Measurements from ENCODE around the gene CST9. TPM values are rescaled to one million over a fixed set of nuclear protein-coding genes. Genes with fewer than 3 reads are reported as not detected.

The CST9 gene
- total and polyA plus RNA-seq, 7 donors = not detected

DNA sequence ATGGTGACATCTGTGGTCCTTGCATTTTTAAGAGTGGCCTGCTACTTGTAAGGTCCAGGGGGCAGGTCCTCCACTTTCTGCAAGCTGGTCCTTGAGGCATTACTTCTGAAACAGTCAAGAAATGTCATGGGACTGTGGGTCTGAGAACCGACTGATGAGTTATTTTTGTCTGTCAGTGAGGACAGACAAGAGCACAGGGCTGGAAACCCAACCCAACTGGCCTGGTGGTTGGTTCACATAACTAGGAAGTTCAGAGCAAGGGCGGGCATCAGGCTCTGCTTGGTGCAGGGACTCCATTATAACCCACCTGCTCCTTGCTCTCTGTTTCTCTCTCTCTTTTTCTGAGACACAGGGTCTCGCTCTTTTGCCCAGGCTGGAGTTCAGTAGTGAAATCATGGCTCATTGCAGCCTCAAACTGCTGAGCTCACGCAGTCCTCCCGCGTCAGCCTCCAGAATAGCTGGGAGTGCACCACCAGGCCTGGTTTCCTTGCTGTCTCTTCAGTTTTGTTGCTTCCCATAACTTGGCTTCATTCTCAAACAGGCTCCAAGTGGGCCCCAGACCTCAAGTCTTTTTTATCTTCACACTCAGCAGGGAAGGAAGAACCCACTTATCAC, 22.8 kb upstream of the CST9 start:
- TF ChIP-seq, protein P1, sequence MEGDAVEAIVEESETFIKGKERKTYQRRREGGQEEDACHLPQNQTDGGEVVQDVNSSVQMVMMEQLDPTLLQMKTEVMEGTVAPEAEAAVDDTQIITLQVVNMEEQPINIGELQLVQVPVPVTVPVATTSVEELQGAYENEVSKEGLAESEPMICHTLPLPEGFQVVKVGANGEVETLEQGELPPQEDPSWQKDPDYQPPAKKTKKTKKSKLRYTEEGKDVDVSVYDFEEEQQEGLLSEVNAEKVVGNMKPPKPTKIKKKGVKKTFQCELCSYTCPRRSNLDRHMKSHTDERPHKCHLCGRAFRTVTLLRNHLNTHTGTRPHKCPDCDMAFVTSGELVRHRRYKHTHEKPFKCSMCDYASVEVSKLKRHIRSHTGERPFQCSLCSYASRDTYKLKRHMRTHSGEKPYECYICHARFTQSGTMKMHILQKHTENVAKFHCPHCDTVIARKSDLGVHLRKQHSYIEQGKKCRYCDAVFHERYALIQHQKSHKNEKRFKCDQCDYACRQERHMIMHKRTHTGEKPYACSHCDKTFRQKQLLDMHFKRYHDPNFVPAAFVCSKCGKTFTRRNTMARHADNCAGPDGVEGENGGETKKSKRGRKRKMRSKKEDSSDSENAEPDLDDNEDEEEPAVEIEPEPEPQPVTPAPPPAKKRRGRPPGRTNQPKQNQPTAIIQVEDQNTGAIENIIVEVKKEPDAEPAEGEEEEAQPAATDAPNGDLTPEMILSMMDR (IDR thresholded peaks at IDR 0.05) = no peak
- DNase-seq (no peak), ATAC-seq (peak; percentile 51 to 72 (median 70))
- H3K9me3 ChIP-seq = no peaks in the 10 kb centered on the region
- H3K4me1 ChIP-seq = peaks cover 26% of the 10 kb centered on the region
- peak overlapping the region; percentile 56 for H3K27ac ChIP-seq
- H3K27me3 ChIP-seq (ENCODE audit: insufficient read depth in 3 of 3, low read length in 2 of 3) = no peaks in the 10 kb centered on the region
- peaks cover 0 to 19% of the 10 kb centered on the region in 2 donors for H3K36me3 ChIP-seq (ENCODE audit: insufficient read depth in 1 of 2, low read depth in 1 of 2)
- H3K4me3 ChIP-seq = no peak overlapping the region
- 70 to 88% (median 74%) methylated on average over 6 of the region's 6 CpGs for whole genome bisulfite sequencing, 3 donors
- intact Hi-C loops (cut with DNase I) = no loop called here

DNA sequence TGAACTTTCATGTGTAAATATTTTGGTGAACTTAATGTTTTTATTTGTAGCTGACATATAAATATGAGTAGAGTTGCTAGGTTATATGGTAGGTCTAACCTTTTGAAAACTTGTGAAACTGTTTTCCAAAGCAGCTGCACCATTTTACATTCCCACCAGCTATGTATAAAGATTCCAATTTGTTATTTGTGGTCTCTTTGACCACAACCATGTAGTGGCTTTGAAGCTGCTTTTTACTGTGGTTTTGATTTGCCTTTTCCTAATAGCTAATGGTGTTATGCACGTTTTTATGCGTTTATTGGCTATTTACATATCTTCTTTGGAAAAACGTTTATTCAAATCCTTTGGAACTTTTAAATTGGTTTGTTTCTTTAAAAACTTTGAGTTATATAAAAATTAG, 21.8 kb upstream of the CST9 start:
- Histone ChIP-seq H3K36me3 (ENCODE audit: insufficient read depth in 1 of 2, low read depth in 1 of 2) (peaks cover 0 to 9% of the 10 kb centered on the region in 2 donors), H3K4me1 (peaks cover 16% of the 10 kb centered on the region), H3K4me3 (no peak overlapping the region), H3K27ac (no peak overlapping the region), H3K27me3 (ENCODE audit: insufficient read depth in 3 of 3, low read length in 2 of 3) (no peaks in the 10 kb centered on the region), H3K9me3 (no peaks in the 10 kb centered on the region)
- intact Hi-C loops (cut with DNase I) = no loop called here
- ATAC-seq (no peak), DNase-seq (no peak)
- WGBS, 3 donors = 77 to 90% (median 89%) methylated on average over 3 of the region's 3 CpGs
- TF ChIP-seq, protein P1 (IDR thresholded peaks at IDR 0.05) = no peak

DNA sequence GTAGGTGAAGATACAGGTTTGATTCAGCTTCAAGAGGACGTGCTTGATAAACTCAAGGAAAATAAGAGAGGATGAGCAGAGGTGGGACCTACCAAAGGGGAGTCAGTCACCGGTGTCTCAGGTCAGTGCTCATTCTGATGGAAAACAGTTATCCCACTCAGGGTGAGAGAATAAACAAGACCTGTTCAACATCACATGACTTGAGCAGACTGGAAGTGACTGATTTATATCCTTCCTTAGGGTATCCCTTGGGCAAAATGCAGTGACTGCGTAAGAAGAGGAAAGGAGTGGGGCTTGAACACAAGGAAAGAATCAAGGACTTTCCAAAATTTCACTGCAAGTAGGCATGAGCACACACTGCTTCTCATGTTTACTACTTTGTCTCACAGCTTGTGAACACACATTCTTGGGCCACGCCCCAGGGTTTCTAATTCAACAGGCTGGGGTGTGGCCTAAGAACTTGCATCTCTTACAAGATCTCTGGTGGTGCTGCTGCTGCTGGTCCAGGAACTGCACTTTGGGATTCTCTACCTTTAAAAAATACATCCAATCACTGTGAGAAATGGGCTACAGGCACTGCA, 20.4 kb upstream of the CST9 start:
- intact Hi-C loops (cut with DNase I) = no loop called here
- H3K4me3 ChIP-seq = no peak overlapping the region
- H3K9me3 ChIP-seq = no peaks in the 10 kb centered on the region
- no peak overlapping the region for H3K27ac ChIP-seq
- H3K4me1 ChIP-seq = peaks cover 14% of the 10 kb centered on the region
- TF ChIP-seq, protein P1 (IDR thresholded peaks at IDR 0.05) = no peak
- no peak for DNase-seq
- no peaks in the 10 kb centered on the region for H3K27me3 ChIP-seq (ENCODE audit: insufficient read depth in 3 of 3, low read length in 2 of 3)
- peak in 1 of 4 donors; percentile 21 for ATAC-seq
- no peaks in the 10 kb centered on the region for H3K36me3 ChIP-seq (ENCODE audit: insufficient read depth in 1 of 2, low read depth in 1 of 2)
- 76 to 79% (median 77%) methylated on average over 4 of the region's 4 CpGs for WGBS, 3 donors

DNA sequence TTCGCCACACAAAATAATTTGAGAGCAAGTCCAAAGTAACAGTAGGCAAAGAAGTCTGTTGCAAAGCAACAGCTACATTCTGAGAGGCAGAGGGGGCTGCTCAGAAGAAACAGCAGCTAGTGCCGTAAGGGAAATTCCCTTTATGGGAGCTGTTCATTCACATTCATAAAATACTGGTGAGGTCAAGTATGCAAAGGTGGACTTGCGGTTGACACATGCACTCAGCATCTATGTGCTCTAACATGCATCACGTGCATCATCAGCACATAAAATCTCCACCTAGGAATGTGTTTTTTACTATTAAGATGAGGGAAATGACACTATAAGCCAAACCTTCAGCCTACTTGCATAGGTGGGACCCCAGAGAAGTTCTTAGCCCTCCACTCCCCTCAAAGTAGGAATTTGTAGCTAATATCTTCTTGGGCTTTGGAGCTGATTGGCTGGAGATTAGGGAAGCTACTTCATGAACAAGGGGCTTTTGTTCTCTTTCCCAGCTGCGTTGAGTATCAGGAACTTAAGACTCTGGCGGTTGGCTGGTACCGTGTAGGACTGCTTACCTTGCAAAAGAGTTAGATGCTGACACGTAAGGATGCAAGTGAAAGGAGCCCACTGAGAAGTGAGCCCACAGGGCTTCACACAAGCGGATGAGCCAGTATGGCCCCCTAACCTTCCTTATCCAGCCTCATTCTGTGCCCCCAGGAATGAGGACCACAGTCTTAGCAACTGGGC, 19.7 kb upstream of the CST9 start:
- H3K27me3 ChIP-seq (ENCODE audit: insufficient read depth in 3 of 3, low read length in 2 of 3) = no peaks in the 10 kb centered on the region
- 84 to 86% (median 85%) methylated on average over 9 of the region's 9 CpGs for WGBS, 3 donors
- no peak overlapping the region for H3K27ac ChIP-seq
- intact Hi-C loops (cut with DNase I) = no loop called here
- H3K4me1 ChIP-seq = peaks cover 14% of the 10 kb centered on the region
- no peak for ATAC-seq
- DNase-seq = no peak
- TF ChIP-seq, protein P1 (IDR thresholded peaks at IDR 0.05) = no peak
- no peaks in the 10 kb centered on the region for H3K9me3 ChIP-seq
- H3K4me3 ChIP-seq = no peak overlapping the region
- H3K36me3 ChIP-seq (ENCODE audit: insufficient read depth in 1 of 2, low read depth in 1 of 2) = no peaks in the 10 kb centered on the region

Data from psoas muscle (tissue), 8 donors.